Suppressor macrophage treated with lipopolysaccharide for 1 hour (primary cell): ENCODE measurements around the gene MBP.
"Not testable (repeated sequence)": the region's sequence is repeated elsewhere in the genome, so short reads cannot be mapped to it uniquely, and the experiment has no call there.

Source experiments
- DNase-seq, 3 donors: peaks; one replicate each; pipeline ENCODE4 v3.0.0-alpha.2; 2020 to 2022

Gene MBP

DNA sequence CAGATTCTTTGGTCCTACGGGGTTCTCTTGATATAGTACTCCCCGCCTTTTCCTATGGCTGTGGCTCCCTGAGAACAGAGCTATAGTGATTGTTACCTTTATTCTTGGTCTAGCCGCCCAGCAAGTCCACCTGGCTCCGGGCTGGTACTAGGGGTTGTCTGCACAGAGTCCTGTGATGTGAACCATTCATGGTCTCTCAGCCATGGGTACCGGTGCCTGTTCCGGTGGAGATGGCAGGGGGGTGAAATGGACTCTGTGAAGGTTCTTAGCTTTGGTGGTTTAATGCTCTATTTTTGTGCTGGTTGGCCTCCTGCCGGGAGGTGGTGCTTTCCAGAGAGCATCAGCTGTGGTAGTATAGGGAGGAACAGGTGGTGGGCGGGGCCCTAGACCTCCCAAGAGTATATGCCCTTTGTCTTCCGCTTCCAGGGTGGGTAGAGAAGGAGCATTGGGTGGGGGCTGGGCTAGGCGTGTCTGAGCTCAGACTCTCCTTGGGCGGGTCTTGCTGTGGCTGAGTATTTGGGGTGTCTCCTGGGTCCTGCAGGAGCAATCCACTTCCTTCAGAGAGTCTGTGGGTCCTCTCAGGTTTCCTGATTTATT lies 166.9 kb downstream of the MBP start:
- DNase-seq, result not testable (repeated sequence)

GRCh38 chr18:76963936-76964335 lies 168.6 kb downstream of the MBP start:
- no peak for DNase-seq

DNA sequence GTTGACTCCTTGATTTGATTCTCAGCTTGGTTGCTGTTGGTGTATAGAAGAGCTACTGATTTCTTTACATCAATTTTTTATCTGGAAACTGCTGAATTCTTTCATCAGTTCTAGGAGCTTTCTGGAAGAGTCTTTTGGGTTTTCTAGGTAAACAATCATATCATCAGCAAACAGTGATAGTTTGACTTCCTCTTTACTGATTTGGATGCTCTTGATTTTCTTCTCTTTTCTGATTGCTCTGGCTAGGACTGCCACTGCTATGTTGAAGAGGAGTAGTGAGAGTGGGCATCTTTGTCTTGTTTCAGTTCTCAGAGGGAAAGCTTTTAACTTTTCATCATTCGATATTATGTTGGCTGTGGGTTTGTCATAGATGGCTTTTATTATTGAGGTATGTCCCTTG lies 169.7 kb downstream of the MBP start:
- no peak for DNase-seq

- DNase-seq, result no peak
Measured at GRCh38 chr18:76960528-76961035, 172.0 kb downstream of the MBP start.

DNA sequence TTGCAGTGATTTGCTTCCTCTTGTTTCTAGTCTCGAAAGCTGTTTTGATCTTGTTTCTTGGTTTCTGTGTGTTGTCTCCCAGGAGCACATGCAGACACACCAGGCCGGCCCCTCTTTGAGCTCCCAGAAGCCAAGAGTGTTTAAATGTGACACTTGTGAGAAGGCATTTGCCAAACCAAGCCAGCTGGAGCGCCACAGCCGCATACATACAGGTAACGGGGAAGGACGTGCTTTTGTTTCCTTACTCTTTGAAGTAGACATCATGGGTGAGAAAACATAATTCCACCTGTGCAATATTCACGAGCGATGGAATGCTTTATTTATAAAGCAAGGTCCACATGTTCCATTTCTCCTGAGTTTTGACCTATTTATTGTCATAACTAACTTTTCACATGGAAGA lies 173.0 kb downstream of the MBP start:
- no peak for DNase-seq

DNA sequence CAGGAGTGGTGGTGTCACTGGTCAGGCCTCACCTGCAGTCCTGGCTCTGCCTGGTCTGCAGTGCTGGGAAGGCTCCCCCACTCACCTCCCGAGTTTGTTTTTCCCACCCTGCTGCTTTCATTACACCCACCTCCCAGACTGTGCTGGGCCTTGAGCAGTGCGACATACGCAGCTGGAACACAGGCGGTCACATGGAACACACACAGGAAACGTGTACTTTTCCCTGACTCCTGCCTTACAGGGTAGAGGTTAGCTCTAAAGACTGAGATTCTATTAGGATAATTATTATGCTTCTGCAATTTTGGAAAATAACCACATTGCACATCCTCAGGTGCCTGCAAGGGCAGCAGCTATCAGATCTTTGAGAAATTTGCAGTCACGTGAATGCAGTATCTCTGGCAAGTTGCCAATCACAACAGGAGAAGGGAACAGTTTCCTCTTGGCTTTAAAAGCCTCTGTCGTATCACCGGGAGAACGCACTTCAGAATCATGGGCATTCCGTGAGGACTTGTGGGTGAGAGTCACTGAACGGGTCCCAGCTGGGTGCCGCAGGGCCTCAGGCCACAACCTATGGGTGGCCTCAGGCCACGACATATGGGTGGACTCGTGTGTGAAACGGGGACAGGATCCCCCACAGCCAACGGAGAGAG lies 173.8 kb downstream of the MBP start:
- no peak for DNase-seq

DNA sequence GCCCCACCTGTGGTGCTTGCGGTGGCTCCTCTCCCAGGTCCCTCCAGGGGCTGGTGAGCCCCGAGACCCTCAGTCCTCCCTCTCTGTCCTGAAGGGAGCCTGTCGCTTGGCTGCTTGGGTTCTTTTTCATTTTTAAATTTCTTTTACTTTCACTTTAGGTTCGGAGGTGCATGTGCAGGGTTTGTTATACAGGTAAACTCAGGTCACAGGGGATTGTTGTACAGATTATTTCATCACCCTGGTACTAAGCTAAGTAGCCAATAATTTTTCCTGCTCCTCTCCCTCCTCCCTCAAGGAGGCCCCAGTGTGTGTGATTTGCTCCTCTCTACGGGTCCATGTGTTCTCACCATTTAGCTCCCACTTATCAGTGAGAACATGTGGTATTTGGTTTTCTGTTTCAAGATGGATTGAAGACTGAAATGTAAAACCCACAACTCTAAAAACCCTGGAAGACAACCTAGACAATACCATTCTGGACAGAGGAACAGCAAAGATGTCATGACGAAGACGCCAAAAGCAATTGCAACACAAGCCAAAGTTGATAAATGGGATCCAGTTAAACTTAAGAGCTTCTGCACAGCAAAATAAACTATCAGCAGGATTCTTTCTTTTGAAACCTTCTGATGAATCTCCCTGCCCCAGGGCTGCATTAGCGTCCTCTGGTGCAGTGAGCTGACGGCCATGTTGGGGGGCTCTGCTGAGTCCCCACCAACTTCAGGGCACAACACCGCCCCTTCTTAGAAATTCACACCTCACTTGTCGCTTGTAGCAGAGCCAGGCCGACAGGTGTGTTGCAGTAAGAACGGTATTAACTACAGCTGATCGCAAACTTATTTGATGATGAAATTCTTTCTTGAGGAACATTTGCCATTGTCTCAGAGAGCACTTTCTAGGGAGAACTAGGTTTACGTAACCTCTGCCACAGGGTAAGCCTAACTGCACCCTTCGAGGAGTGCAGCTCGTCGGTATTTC lies 174.9 kb downstream of the MBP start:
- no peak for DNase-seq

DNA sequence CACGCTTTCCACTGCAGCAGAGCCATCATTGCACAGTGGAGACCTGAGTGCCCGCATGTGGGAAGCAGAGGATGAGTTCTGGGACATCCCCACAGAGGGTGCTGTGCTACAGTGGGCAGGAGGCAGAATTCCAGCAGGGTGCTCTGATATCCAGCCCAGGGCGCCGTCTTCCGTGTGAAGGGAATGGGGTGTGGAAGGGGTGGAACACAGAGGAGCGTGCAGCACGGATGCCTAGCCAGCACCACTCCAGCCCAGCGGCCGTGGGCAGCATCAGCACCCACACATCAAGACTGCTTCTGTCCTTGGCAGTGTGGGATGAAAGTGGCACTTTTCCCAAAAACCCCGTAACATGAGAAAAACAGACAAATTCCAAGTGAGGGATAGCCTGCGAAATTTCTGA lies 175.9 kb downstream of the MBP start:
- no peak for DNase-seq

GRCh38 chr18:76955524-76956170 lies 176.9 kb downstream of the MBP start:
- no peak for DNase-seq

GRCh38 chr18:76953583-76954233 lies 178.9 kb downstream of the MBP start:
- DNase-seq, result no peak

- DNase-seq, result no peak
Measured at GRCh38 chr18:76953156-76953555, 179.4 kb downstream of the MBP start.

DNA sequence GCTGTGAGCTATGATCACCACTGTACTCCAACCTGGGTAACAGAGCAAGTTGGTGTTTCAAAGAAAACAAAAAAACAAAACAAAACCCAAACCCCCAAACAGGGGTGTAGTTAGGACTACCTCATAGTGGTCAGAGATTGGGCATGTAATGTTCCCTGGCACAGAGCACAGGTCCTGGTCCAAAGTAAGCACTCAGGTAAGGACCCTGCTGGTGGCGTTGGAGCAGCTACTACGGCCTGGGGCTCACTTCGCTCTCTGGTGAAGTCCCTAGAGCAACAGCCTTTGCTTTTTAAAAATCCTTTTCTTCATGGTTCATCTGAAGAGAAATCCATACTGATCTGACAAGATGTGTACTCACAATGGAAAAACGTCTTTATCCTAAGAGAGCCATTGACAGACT lies 179.8 kb downstream of the MBP start:
- no peak for DNase-seq

GRCh38 chr18:76951456-76952247 lies 180.9 kb downstream of the MBP start:
- DNase-seq, result no peak

DNA sequence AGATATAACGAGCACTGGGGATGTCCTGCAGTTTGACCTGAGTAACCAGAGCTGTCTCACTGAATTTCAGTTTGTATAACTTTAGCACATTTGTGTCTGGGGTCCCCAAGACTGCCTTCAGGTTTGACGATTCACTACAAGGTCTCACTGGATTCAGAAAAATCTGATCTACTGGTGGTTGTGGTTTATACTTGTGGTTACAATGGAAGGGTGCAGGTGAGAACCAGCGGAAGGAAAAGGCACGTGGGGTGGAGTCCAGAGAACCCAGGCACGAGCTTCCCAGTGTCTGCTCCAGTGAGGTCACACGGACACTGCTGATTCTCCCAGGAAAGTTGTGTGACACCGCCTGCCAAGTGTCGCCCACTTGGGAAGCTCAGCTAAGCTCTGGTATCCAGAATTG lies 184.2 kb downstream of the MBP start:
- no peak for DNase-seq

DNA sequence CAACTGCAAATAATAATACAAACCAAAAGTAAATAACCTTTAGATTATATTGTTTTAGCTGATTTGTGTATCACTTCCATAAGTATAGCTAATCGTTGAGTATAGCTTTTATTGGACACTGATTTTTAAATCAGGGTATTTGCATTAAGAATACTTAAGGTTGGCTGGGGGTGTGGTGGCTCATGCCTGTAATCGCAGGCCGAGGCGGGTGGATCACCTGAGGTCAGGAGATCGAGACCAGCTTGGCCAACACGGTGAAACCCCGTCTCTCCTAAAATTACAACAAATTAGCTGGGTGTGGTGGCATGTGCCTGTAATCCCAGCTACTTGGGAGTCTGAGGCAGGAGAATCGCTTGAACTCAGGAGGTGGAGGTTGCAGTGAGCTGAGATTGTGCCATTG lies 188.2 kb downstream of the MBP start:
- not testable (repeated sequence) for DNase-seq

DNA sequence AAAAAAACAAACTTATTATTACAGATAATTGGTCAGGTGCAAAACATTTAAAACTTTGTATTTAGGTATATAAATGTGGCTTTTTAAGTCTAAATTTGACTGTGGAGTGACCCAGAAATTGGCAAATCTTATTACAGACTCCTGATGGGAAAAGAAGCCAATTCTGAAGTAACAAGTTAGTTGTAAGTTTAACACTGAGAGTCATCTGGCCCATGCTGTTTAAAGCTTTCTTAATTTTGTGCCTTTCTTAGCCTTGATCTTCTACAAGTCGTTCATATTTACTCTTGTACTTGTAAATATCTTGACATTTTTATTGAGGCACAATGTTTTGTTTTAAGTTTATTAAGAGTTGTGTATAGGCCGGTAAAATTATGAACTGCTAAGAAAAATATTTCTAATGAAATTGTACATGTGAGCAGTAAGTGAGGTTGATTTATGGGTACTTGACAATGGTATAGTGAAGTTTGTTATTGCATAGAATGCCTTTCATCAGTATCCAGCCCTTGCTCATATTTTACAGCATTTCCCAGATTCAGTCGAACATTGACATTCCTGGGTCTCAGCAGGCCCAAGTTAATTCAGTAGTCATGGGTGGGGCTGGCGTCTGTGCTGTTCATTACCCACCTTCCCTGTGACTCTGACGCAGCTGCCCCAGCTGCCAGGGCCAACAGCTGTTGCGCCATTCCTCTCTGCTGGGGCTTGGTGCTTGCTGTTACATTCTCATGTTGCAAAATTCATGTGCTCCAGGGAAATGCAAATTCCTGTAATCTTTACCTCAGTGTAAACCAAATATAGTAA lies 188.8 kb downstream of the MBP start:
- peak; percentile 45 to 64 (median 52) for DNase-seq

- DNase-seq, result no peak
Measured at GRCh38 chr18:76941284-76941683, 191.3 kb downstream of the MBP start.

- no peak for DNase-seq
Measured at GRCh38 chr18:76938619-76939018, 194.0 kb downstream of the MBP start.

DNA sequence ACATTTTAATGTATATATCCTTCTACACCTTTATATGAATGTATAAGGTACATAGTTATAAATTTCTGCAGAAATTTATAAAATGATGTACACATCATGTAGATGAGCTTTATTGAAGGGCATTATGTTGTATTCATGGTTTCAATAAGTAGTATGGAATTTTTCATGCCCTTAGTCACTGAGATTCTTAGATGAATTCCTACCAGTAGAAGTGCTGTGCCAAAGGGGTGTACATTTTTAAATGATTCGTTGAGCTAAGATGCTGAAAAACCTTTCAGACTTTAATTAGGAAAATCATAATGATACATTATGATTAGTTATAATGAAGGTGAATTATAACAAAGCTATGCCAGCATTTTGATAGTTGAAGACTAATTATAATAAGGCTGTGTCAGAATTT lies 195.0 kb downstream of the MBP start:
- DNase-seq, result no peak

GRCh38 chr18:76936877-76937276 lies 195.7 kb downstream of the MBP start:
- no peak for DNase-seq
